IMR-90 (cell line): ENCODE measurements around the gene ZNF780A. TPM values are rescaled to one million over a fixed set of nuclear protein-coding genes. Genes with fewer than 3 reads are reported as not detected.

Source experiments
- ATAC-seq: fragments of 200-7000 bp; cut with Tn5 transposase; 2 replicates; pipeline ENCODE4 v1.9.1; 2020; ENCODE audit warnings: low read depth, mild to moderate bottlenecking, moderate library complexity
- BruUV-seq: library from RNA; stranded (reverse); fragments of 400-500 nt; replicated peaks from 2 replicates; lab custom pipeline; 2021; lab: Mats Ljungman, UMichigan
- CTCF ChIA-PET: fragments of 300-600 bp; formaldehyde crosslinking; extraction: SDS; loops from one replicate; lab custom pipeline; 2021; ENCODE audit warnings: antibody characterized with exemption; lab: Yijun Ruan, JAX
- POLR2A ChIA-PET: fragments of 300-600 bp; sonication (Branson Sonifier 250); formaldehyde crosslinking; loops from one replicate; lab custom pipeline; 2022; ENCODE audit warnings: antibody characterized with exemption; ENCODE audit not compliant: unreplicated experiment; lab: Charles Lee
- DNase-seq: peaks from one replicate; pipeline ENCODE4 v3.0.0; 2013
- H2AFZ ChIP-seq: replicated peaks from 2 replicates; pipeline ENCODE3; 2013; ENCODE audit warnings: low read length, mild to moderate bottlenecking; ENCODE audit not compliant: poor library complexity
- H2AK5ac ChIP-seq: 2 replicates; pipeline ENCODE4 v1.6.1; 2013; ENCODE audit warnings: low read depth, low read length, inconsistent platforms
- H2AK9ac ChIP-seq: replicated peaks from 2 replicates; pipeline ENCODE3; 2013; ENCODE audit warnings: mild to moderate bottlenecking, low read depth, low read length, moderate library complexity; ENCODE audit not compliant: poor library complexity
- H2BK120ac ChIP-seq: 2 replicates; pipeline ENCODE4 v1.6.1; 2013; ENCODE audit warnings: low read depth, low read length, inconsistent platforms
- H2BK15ac ChIP-seq: 3 replicates; pipeline ENCODE4 v1.6.1; 2013; ENCODE audit warnings: low read depth, low read length, inconsistent platforms
- H2BK20ac ChIP-seq: 2 replicates; pipeline ENCODE4 v1.6.1; 2013; ENCODE audit warnings: low read depth, mild to moderate bottlenecking, inconsistent platforms, low read length, moderate library complexity
- H2BK5ac ChIP-seq: 2 replicates; pipeline ENCODE4 v1.6.1; 2013; ENCODE audit warnings: mild to moderate bottlenecking, low read depth, low read length, inconsistent platforms; ENCODE audit not compliant: poor library complexity, severe bottlenecking
- H3K14ac ChIP-seq: replicated peaks from 2 replicates; pipeline ENCODE4 v1.6.1; 2013; ENCODE audit warnings: low read depth, low read length, inconsistent platforms
- H3K18ac ChIP-seq: 2 replicates; pipeline ENCODE4 v1.6.1; 2013; ENCODE audit warnings: low read depth, low read length, control low read depth
- H3K23ac ChIP-seq: 2 replicates; pipeline ENCODE4 v1.6.1; 2013; ENCODE audit warnings: low read depth, low read length, inconsistent platforms
- H3K27ac ChIP-seq: 2 replicates; pipeline ENCODE4 v1.5.1; 2013; ENCODE audit warnings: mild to moderate bottlenecking, control low read depth, low read length; ENCODE audit not compliant: insufficient read depth
- H3K27me3 ChIP-seq: 2 replicates; pipeline ENCODE4 v1.6.1; 2013; ENCODE audit warnings: low read length; ENCODE audit not compliant: control insufficient read depth, insufficient read depth
- H3K36me3 ChIP-seq: 2 replicates; pipeline ENCODE4 v1.6.1; 2013; ENCODE audit warnings: low read length, mixed read lengths; ENCODE audit not compliant: control insufficient read depth, insufficient read depth
- H3K4ac ChIP-seq: 2 replicates; pipeline ENCODE4 v1.6.1; 2013; ENCODE audit warnings: low read depth, low read length, inconsistent platforms
- H3K4me1 ChIP-seq: 2 replicates; pipeline ENCODE4 v1.6.1; 2013; ENCODE audit warnings: low read length, mixed read lengths; ENCODE audit not compliant: control insufficient read depth, insufficient read depth
- H3K4me2 ChIP-seq: 2 replicates; pipeline ENCODE4 v1.6.1; 2013; ENCODE audit warnings: low read depth, mild to moderate bottlenecking, control low read depth, low read length, moderate library complexity
- H3K4me3 ChIP-seq: 2 replicates; pipeline ENCODE4 v1.5.1; 2013; ENCODE audit warnings: low read depth, mild to moderate bottlenecking, control low read depth, low read length, moderate library complexity; ENCODE audit not compliant: insufficient read depth
- H3K56ac ChIP-seq: 2 replicates; pipeline ENCODE4 v1.6.1; 2013; ENCODE audit warnings: low read length, inconsistent platforms; ENCODE audit not compliant: insufficient read depth; ENCODE audit errors: extremely low read depth
- H3K79me1 ChIP-seq, 2 experiments: 2 replicates each; pipeline ENCODE4 v1.6.1; 2013; ENCODE audit warnings: low read length in 2 of 2, inconsistent platforms in 1 of 2, low read depth in 1 of 2
- H3K9ac ChIP-seq: 2 replicates; pipeline ENCODE4 v1.6.1; 2013; ENCODE audit warnings: low read depth, low read length, control low read depth
- H3K9me1 ChIP-seq: 2 replicates; pipeline ENCODE4 v1.6.1; 2013; ENCODE audit warnings: low read length, inconsistent platforms; ENCODE audit not compliant: insufficient read depth
- H3K9me3 ChIP-seq: 2 replicates; pipeline ENCODE4 v1.6.1; 2013; ENCODE audit warnings: low read length; ENCODE audit not compliant: control insufficient read depth, insufficient read depth
- H4K20me1 ChIP-seq: 2 replicates; pipeline ENCODE4 v1.6.1; 2013; ENCODE audit warnings: low read length, inconsistent platforms; ENCODE audit not compliant: insufficient read depth
- H4K5ac ChIP-seq: 2 replicates; pipeline ENCODE4 v1.6.1; 2013; ENCODE audit warnings: mild to moderate bottlenecking, low read depth, low read length, control low read depth
- H4K8ac ChIP-seq, 2 experiments: 2 replicates each; pipeline ENCODE4 v1.6.1; 2013; ENCODE audit warnings: low read depth in 2 of 2, low read length in 2 of 2, control low read depth in 1 of 2, inconsistent platforms in 1 of 2
- H4K91ac ChIP-seq: 2 replicates; pipeline ENCODE4 v1.6.1; 2013; ENCODE audit warnings: low read depth, low read length, inconsistent platforms; ENCODE audit not compliant: insufficient read depth
- CHD1 ChIP-seq: IDR thresholded peaks from 2 replicates; pipeline ENCODE4 v1.6.1; 2012; ENCODE audit warnings: low read depth, low read length, improper control_type of control experiment
- NFE2L2 ChIP-seq: fragments of 150-350 bp; IDR thresholded peaks from 2 replicates; pipeline ENCODE4 v1.6.1; 2016; ENCODE audit warnings: low read depth, mild to moderate bottlenecking, low read length
- RCOR1 ChIP-seq: IDR thresholded peaks from 2 replicates; pipeline ENCODE4 v1.6.1; 2012; ENCODE audit warnings: mild to moderate bottlenecking, low read length, improper control_type of control experiment; ENCODE audit not compliant: insufficient replicate concordance
- RFX5 ChIP-seq: IDR thresholded peaks from 2 replicates; pipeline ENCODE4 v1.8.0; 2012; ENCODE audit warnings: low read depth, mild to moderate bottlenecking, low read length, moderate library complexity
- SMC3 ChIP-seq: fragments of 150-350 bp; IDR thresholded peaks from 2 replicates; pipeline ENCODE4 v1.6.1; 2016; ENCODE audit warnings: low read depth, mild to moderate bottlenecking, antibody characterized with exemption, low read length, moderate library complexity
- USF2 ChIP-seq: fragments of 150-350 bp; IDR thresholded peaks from 2 replicates; pipeline ENCODE4 v1.6.1; 2017; ENCODE audit warnings: mild to moderate bottlenecking, antibody characterized with exemption, low read length, low read depth
- WGBS, 2 experiments: methylation state at CpG; one replicate each; pipeline versions ENCODE4 v1.1.5 to v1.1.7; 2013; ENCODE audit warnings: missing lambda C conversion rate in 2 of 2; ENCODE audit not compliant: insufficient read length in 1 of 2; ENCODE audit errors: extremely low coverage in 2 of 2; 5-methylcytosine and 5-hydroxymethylcytosine counted together
- dilution Hi-C: fragments of 300-500 bp; cut with HindIII; formaldehyde crosslinking; loops from one replicate; pipeline ENCODE4 v1.14.3; 2018; ENCODE audit warnings: low sequenced_read_pairs; ENCODE audit not compliant: unreplicated experiment
- in situ Hi-C: fragments of 300-500 bp; cut with MboI; formaldehyde crosslinking; loops from 3 replicates; pipeline ENCODE4 v1.14.3; 2019; ENCODE audit warnings: low sequenced_read_pairs, inconsistent platforms, mixed read lengths
- intact Hi-C: fragments of 100-400 bp; cut with micrococcal nuclease; formaldehyde crosslinking; loops from 2 replicates; pipeline ENCODE4 v1.10.0; 2022
- polyA plus RNA-seq, 3 experiments: library from polyadenylated mRNA; depleted of rRNA; stranded (reverse); fragments of >200 nt; gene quantifications; 2 replicates each; pipeline ENCODE4 v1.2.3, GENCODE V29; 2012; ENCODE audit warnings: low replicate concordance in 1 of 3
- total RNA-seq: library from RNA; depleted of rRNA; stranded (reverse); fragments of >200 nt; gene quantifications from 2 replicates; pipeline ENCODE4 v1.2.3, GENCODE V29; 2012

Gene ZNF780A
- total and polyA plus RNA-seq, 2 of the 4 experiments (the other 2 are of a cell fraction), result 6.2 to 17.0 TPM

- no peak overlapping the region for H2AFZ ChIP-seq
- in situ Hi-C loops, result no loop called here
- H3K56ac ChIP-seq, result no peak overlapping the region
- H3K4me2 ChIP-seq, result no peak overlapping the region
- CTCF ChIA-PET, result no interaction called here
- intact Hi-C loops, result no loop called here
- H3K4ac ChIP-seq, result no peak overlapping the region
- no peak overlapping the region for H2AK9ac ChIP-seq
- no peak overlapping the region for H2BK15ac ChIP-seq
- H3K36me3 ChIP-seq, result peaks cover 30% of the 10 kb centered on the region
- no peak overlapping the region for H3K18ac ChIP-seq
- POLR2A ChIA-PET, result no interaction called here
- no peak overlapping the region for H3K23ac ChIP-seq
- no peak overlapping the region for H4K5ac ChIP-seq
- no peak overlapping the region for H2BK5ac ChIP-seq
- no peaks in the 10 kb centered on the region for H3K27me3 ChIP-seq
- peaks cover 5% of the 10 kb centered on the region; the same call in 1 of the 2 replicates for H3K9me1 ChIP-seq
- WGBS, 2 experiments, result no CpG with 5 or more reads among the region's 1 CpG
- no peaks in the 10 kb centered on the region for H3K4me1 ChIP-seq
- no peak overlapping the region for H4K91ac ChIP-seq
- H4K8ac ChIP-seq, result no peak overlapping the region
- H3K4me3 ChIP-seq, result no peak overlapping the region
- H2AK5ac ChIP-seq, result no peak overlapping the region
- dilution Hi-C loops, result no loop called here
- no peak overlapping the region for H2BK120ac ChIP-seq
- no peaks in the 10 kb centered on the region for H4K20me1 ChIP-seq
- H3K27ac ChIP-seq, result no peak overlapping the region
- peaks cover 8% of the 10 kb centered on the region for H3K9me3 ChIP-seq
- DNase-seq, result no peak
- no peak for ATAC-seq
- no TSS peak for BruUV-seq
- H3K9ac ChIP-seq, result no peak overlapping the region
- H3K79me1 ChIP-seq, result peaks cover 6 to 11% of the 10 kb centered on the region in 2 experiments; a peak in 3 of 4 replicates
- no peak overlapping the region for H3K14ac ChIP-seq
- H2BK20ac ChIP-seq, result no peak overlapping the region
- TF ChIP-seq NFE2L2 (no peak), RFX5 (no peak), SMC3 (no peak), CHD1 (no peak), USF2 (no peak), RCOR1 (no peak)
Measured at GRCh38 chr19:40081411-40081810, 9.3 kb downstream of the ZNF780A start.
